ENCODE measurements around the gene PSMF1. TPM values are rescaled to one million over a fixed set of nuclear protein-coding genes. Genes with fewer than 3 reads are reported as not detected.

The PSMF1 gene
- total and polyA plus RNA-seq, 12 donors = 22.4 to 181 (median 125) TPM

DNA sequence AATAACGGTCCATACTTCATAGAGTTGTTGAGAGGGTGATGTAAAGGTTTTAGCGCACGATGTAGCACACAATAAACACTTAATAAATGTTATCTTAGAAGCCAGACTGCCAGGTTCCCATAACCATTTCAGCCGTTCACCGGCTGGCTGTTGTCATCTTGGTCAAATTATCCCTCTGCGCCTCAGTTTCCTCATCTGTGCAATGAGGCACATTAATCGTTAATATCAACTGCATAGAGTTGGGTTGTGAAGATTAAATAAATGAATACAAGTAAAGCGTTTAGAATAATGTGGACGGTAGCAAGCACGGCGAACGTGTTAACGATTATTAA lies 432 bp upstream of the PSMF1 start:
- TF ChIP-seq CTCF (IDR thresholded peaks at IDR 0.05) = no peak
- H3K27me3 ChIP-seq = no peaks in the 10 kb centered on the region
- 30% methylated on average over 13 of the region's 13 CpGs for WGBS, 2 donors
- intact Hi-C loops (cut with DNase I) = loop anchor here in 4 of 10 donors (2.0 to 10.0 kb wide), 4 partner anchors 97 to 349 kb away; partner anchors contain the start of genes NSFL1C (in 2 of the 4) and FAM110A (in 1 of the 4)
- H3K4me1 ChIP-seq = peaks cover 15 to 50% (median 44%) of the 10 kb centered on the region in 9 donors
- H3K9me3 ChIP-seq = no peaks in the 10 kb centered on the region
- DNase-seq = no peak
- peak overlapping the region in 9 of 10 donors; percentile 64 to 91 (median 85) for H3K27ac ChIP-seq
- H3K36me3 ChIP-seq = peaks cover 0 to 21% (median 0%) of the 10 kb centered on the region in 9 donors
- no peak for ATAC-seq
- peak overlapping the region; percentile 72 to 100 (median 92) for H3K4me3 ChIP-seq

- no peak for TF ChIP-seq CTCF (IDR thresholded peaks at IDR 0.05)
- Histone ChIP-seq H3K27ac (peak overlapping the region in 9 of 10 donors; percentile 61 to 91 (median 85)), H3K36me3 (peaks cover 0 to 31% (median 0%) of the 10 kb centered on the region in 9 donors), H3K9me3 (no peaks in the 10 kb centered on the region), H3K4me1 (peaks cover 15 to 62% (median 54%) of the 10 kb centered on the region in 9 donors), H3K27me3 (no peaks in the 10 kb centered on the region), H3K4me3 (peak overlapping the region; percentile 72 to 100 (median 92))
- peak in 7 of 8 donors; percentile 1 to 17 (median 3) for ATAC-seq
- no peak for DNase-seq
- WGBS, 2 donors = 17 to 18% methylated on average over 8 of the region's 8 CpGs
- intact Hi-C loops (cut with DNase I) = loop anchor here in 4 of 10 donors (2.0 to 10.0 kb wide), 4 partner anchors 96 to 348 kb away; partner anchors contain the start of genes NSFL1C (in 2 of the 4) and FAM110A (in 1 of the 4)
These were observed 715 bp downstream of the PSMF1 start for GRCh38 chr20:1119128-1119505.

GRCh38 chr20:1119524-1119923 lies 1.1 kb downstream of the PSMF1 start:
- no peak for DNase-seq
- Histone ChIP-seq H3K36me3 (peaks cover 0 to 35% (median 0%) of the 10 kb centered on the region in 9 donors), H3K9me3 (no peaks in the 10 kb centered on the region), H3K27me3 (no peaks in the 10 kb centered on the region), H3K4me3 (peak overlapping the region; percentile 72 to 100 (median 92)), H3K27ac (peak overlapping the region in 8 of 10 donors; percentile 79 to 91 (median 86)), H3K4me1 (peaks cover 15 to 66% (median 56%) of the 10 kb centered on the region in 9 donors)
- no peak for ATAC-seq
- 12 to 20% methylated on average over 3 of the region's 3 CpGs for WGBS, 2 donors
- intact Hi-C loops (cut with DNase I) = loop anchor here in 4 of 10 donors (2.0 to 10.0 kb wide), 4 partner anchors 95 to 348 kb away; partner anchors contain the start of genes NSFL1C (in 2 of the 4) and FAM110A (in 1 of the 4)
- TF ChIP-seq CTCF (IDR thresholded peaks at IDR 0.05) = no peak

DNA sequence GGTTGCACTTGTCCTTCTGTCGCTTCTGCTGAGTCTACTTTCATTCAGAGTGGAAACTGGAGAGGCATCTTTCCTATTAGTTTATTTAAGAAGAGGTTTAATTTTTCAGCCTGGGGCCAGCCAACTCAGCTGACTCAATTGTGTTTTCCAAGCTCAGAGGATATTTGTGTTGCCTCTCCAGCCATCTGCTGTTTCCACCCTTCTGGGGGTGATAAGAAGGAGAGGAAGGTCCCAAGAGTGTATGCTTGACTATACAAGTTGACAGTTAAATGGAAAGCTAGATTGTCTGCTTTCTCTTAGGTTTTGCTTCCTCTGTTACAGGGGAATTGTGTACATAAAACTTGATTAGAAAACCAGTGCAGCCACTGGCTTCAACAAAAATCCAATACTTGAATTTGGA lies 3.0 kb downstream of the PSMF1 start:
- DNase-seq (no peak), ATAC-seq (no peak)
- Histone ChIP-seq H3K27me3 (no peaks in the 10 kb centered on the region), H3K27ac (peak overlapping the region in 5 of 10 donors; percentile 7 to 77 (median 53)), H3K36me3 (peaks cover 0 to 54% (median 7%) of the 10 kb centered on the region in 9 donors), H3K4me1 (peaks cover 15 to 81% (median 61%) of the 10 kb centered on the region in 9 donors), H3K4me3 (peak overlapping the region in 1 of 10 donors; percentile 7), H3K9me3 (no peaks in the 10 kb centered on the region)
- 76 to 83% methylated on average over 1 of the region's 1 CpG for WGBS, 2 donors
- TF ChIP-seq CTCF (IDR thresholded peaks at IDR 0.05) = no peak
- intact Hi-C loops (cut with DNase I) = loop anchor here in 1 of 10 donors (5.0 kb wide), 2 partner anchors 91 to 346 kb away; partner anchors contain the start of gene NSFL1C
